Peyer's patch (tissue), 4 donors: ENCODE results near the gene LRSAM1.

ENCODE experiments used
- CTCF ChIP-seq, 6 experiments: fragments of 450-650 bp in 4 of 6; fragments of 200-600 bp in 2 of 6; sonication (generic) in 1 of 6; IDR thresholded peaks; one replicate each; pipeline ENCODE4 v1.5.1; 2017 to 2019; ENCODE audit warnings: antibody characterized with exemption in 6 of 6, mild to moderate bottlenecking in 3 of 6, moderate library complexity in 1 of 6
- POLR2A ChIP-seq, 2 donors: fragments of 450-650 bp; IDR thresholded peaks; one replicate each; pipeline ENCODE4 v1.5.1; 2017; ENCODE audit warnings: antibody characterized with exemption in 2 of 2, mild to moderate bottlenecking in 2 of 2, moderate library complexity in 2 of 2

- TF ChIP-seq CTCF (IDR thresholded peaks at IDR 0.05), result no peak
- TF ChIP-seq POLR2A (IDR thresholded peaks at IDR 0.05), result no peak
Observed at GRCh38 chr9:127541176-127541575, 89.9 kb downstream of the LRSAM1 start.
